GM12878 (cell line): Measurements from ENCODE around the gene NSMCE4A. TPM values are rescaled to one million over a fixed set of nuclear protein-coding genes. Genes with fewer than 3 reads are reported as not detected.

Source experiments
- ATAC-seq: fragments of 200-7000 bp; cut with Tn5 transposase; 3 replicates; pipeline ENCODE4 v1.9.1; 2020; ENCODE audit warnings: mild to moderate bottlenecking, moderate library complexity
- BruUV-seq: library from RNA; stranded (reverse); fragments of 400-500 nt; replicated peaks from 2 replicates; lab custom pipeline; 2021; lab: Mats Ljungman, UMichigan
- CTCF ChIA-PET: fragments of 300-600 bp; sonication (Branson Sonifier 250); formaldehyde crosslinking; extraction: SDS; loops from one replicate; lab custom pipeline; 2021; ENCODE audit warnings: inconsistent platforms; lab: Yijun Ruan, JAX
- POLR2A ChIA-PET: fragments of 350-600 bp; formaldehyde crosslinking; extraction: SDS; loops from one replicate; lab custom pipeline; 2021; ENCODE audit warnings: inconsistent platforms; lab: Charles Lee
- RAD21 ChIA-PET: fragments of 300-600 bp; sonication (Branson Sonifier 250); formaldehyde crosslinking; loops from one replicate; lab custom pipeline; 2023; ENCODE audit warnings: antibody characterized with exemption; ENCODE audit not compliant: unreplicated experiment; lab: Charles Lee
- SMC1A ChIA-PET: fragments of 300-600 bp; sonication (Branson Sonifier 250); formaldehyde crosslinking; loops from one replicate; lab custom pipeline; 2023; ENCODE audit not compliant: unreplicated experiment, uncharacterized antibody; lab: Charles Lee
- DNase-seq: peaks from one replicate; pipeline ENCODE4 v3.0.0-alpha.2; 2011; ENCODE audit warnings: low read depth, low spot score
- FAIRE-seq: peaks from 3 replicates; lab custom pipeline; 2011; peaks lifted over from hg19 to GRCh38; lab: Jason Lieb, UNC
- H2AFZ ChIP-seq: 2 replicates; pipeline ENCODE4 v1.6.0; 2011; ENCODE audit warnings: low read depth, low read length, control low read depth; ENCODE audit not compliant: control insufficient read depth
- H3K27ac ChIP-seq: 2 replicates; pipeline ENCODE4 v1.5.1; 2011; ENCODE audit warnings: control low read depth; ENCODE audit not compliant: control insufficient read depth, insufficient read depth
- H3K27me3 ChIP-seq, 2 experiments: replicated peaks in 1 of 2; 2 replicates each; pipeline versions ENCODE4 v1.6.0 to v1.6.1; 2011; ENCODE audit warnings: low read length in 1 of 2; ENCODE audit not compliant: control insufficient read depth in 2 of 2, insufficient read depth in 2 of 2
- H3K36me3 ChIP-seq, 2 experiments: 2 replicates each; pipeline ENCODE4 v1.5.1; 2011; ENCODE audit warnings: low read length in 1 of 2; ENCODE audit not compliant: control insufficient read depth in 2 of 2, insufficient read depth in 2 of 2
- H3K4me1 ChIP-seq: 2 replicates; pipeline ENCODE4 v1.6.1; 2011; ENCODE audit warnings: mild to moderate bottlenecking, low read length, moderate library complexity, mixed read lengths; ENCODE audit not compliant: control insufficient read depth, insufficient read depth
- H3K4me2 ChIP-seq: 2 replicates; pipeline ENCODE4 v1.6.0; 2011; ENCODE audit warnings: control low read depth; ENCODE audit not compliant: control insufficient read depth, insufficient read depth
- H3K4me3 ChIP-seq: fragments of 200-600 bp; sonication (generic); 2 replicates; pipeline ENCODE4 v1.5.1; 2016
- H3K79me2 ChIP-seq: 2 replicates; pipeline ENCODE4 v1.6.0; 2011; ENCODE audit warnings: low read length; ENCODE audit not compliant: control insufficient read depth, insufficient read depth
- H3K9ac ChIP-seq: 2 replicates; pipeline ENCODE4 v1.8.0; 2011; ENCODE audit warnings: low read length, control low read depth, mixed read lengths; ENCODE audit not compliant: control insufficient read depth, insufficient read depth
- H3K9me3 ChIP-seq: replicated peaks from 3 replicates; pipeline ENCODE4 v1.5.1; 2011; ENCODE audit warnings: mild to moderate bottlenecking, low read length; ENCODE audit not compliant: control insufficient read depth, insufficient read depth
- H4K20me1 ChIP-seq: 2 replicates; pipeline ENCODE4 v1.6.0; 2011; ENCODE audit not compliant: control insufficient read depth, insufficient read depth
- CUX1 ChIP-seq: IDR thresholded peaks from 2 replicates; pipeline ENCODE4 v1.6.1; 2012; ENCODE audit warnings: improper control_type of control experiment, low read depth, low read length; ENCODE audit not compliant: insufficient replicate concordance
- HDGF ChIP-seq: fragments of 450-650 bp; IDR thresholded peaks from 2 replicates; pipeline ENCODE4 v1.6.1; 2016; ENCODE audit warnings: antibody characterized with exemption
- NR2C2 ChIP-seq: IDR thresholded peaks from 2 replicates; pipeline ENCODE4 v1.6.1; 2011; ENCODE audit warnings: borderline replicate concordance, low read depth; ENCODE audit not compliant: control insufficient read depth, insufficient read length
- TBL1XR1 ChIP-seq: IDR thresholded peaks from 2 replicates; pipeline ENCODE4 v1.6.1; 2012; ENCODE audit warnings: low read depth, low read length, improper control_type of control experiment
- TCF12 ChIP-seq: IDR thresholded peaks from 2 replicates; pipeline ENCODE4 v1.6.1; 2011; ENCODE audit warnings: low read depth, mild to moderate bottlenecking, low read length
- ZNF384 ChIP-seq: IDR thresholded peaks from 2 replicates; pipeline ENCODE4 v1.6.1; 2012; ENCODE audit warnings: low read depth, mild to moderate bottlenecking, low read length, improper control_type of control experiment, borderline replicate concordance
- ZNF622 ChIP-seq: fragments of 450-650 bp; IDR thresholded peaks from 2 replicates; pipeline ENCODE4 v1.6.1; 2017; ENCODE audit warnings: mild to moderate bottlenecking, inconsistent platforms
- whole genome bisulfite sequencing: methylation state at CpG from one replicate; pipeline ENCODE4 v1.1.6; 2016; ENCODE audit warnings: low lambda C conversion rate; ENCODE audit not compliant: insufficient replicate concordance, insufficient coverage; ENCODE audit errors: missing lambda C conversion rate; 5-methylcytosine and 5-hydroxymethylcytosine counted together
- in situ Hi-C: fragments of 300-500 bp; cut with MboI; formaldehyde crosslinking; loops from 9 replicates; pipeline ENCODE4 v1.14.3; 2018; ENCODE audit warnings: mixed read lengths
- intact Hi-C: fragments of 100-400 bp; cut with micrococcal nuclease; formaldehyde crosslinking; loops from one replicate; pipeline ENCODE4 v1.14.2; 2022; ENCODE audit not compliant: unreplicated experiment
- polyA plus RNA-seq, 11 experiments: library from polyadenylated mRNA; depleted of rRNA in 4 of 11; unstranded in 6 of 11; stranded (reverse) in 5 of 11; fragments of >200 nt; fragmentation: Nextera tagmentation in 4 of 11; fragmentation: Illumina TruSeq in 1 of 11; extraction: Ambion mirVana in 4 of 11; extraction: Trizol in 1 of 11; gene quantifications; 1 replicate in 1 of 11; 2 replicates in 10 of 11; pipeline versions ENCODE4 v1.2.1 to v1.2.3, GENCODE V29; 2011 to 2016; ENCODE audit warnings: inconsistent platforms in 2 of 11, missing spikeins in 2 of 11, low read depth in 1 of 11
- total RNA-seq, 4 experiments: library from RNA; depleted of rRNA in 3 of 4; stranded (reverse); fragments of >200 nt in 3 of 4; fragmentation: Illumina TruSeq in 1 of 4; extraction: Trizol in 1 of 4; gene quantifications; 2 replicates each; pipeline versions ENCODE4 v1.2.1 to v1.2.3, GENCODE V29; 2013 to 2021
- TF ChIP-seq, protein P1 (sequence below): fragments of 450-650 bp; IDR thresholded peaks from 2 replicates; pipeline ENCODE4 v1.6.1; 2017; ENCODE audit warnings: mild to moderate bottlenecking, moderate library complexity
- TF ChIP-seq, protein P2 (sequence below): IDR thresholded peaks from 2 replicates; pipeline ENCODE4 v1.6.1; 2012; ENCODE audit warnings: low read depth, low read length, improper control_type of control experiment
- TF ChIP-seq, protein P3 (sequence below): IDR thresholded peaks from 2 replicates; pipeline ENCODE4 v1.6.1; 2012; ENCODE audit warnings: low read depth, low read length, improper control_type of control experiment

NSMCE4A gene
- total and polyA plus RNA-seq, 10 of the 15 experiments (the other 5 are each of a cell fraction or from before 2014, with no cell fraction given), result 14.2 to 105 (median 76.1) TPM

GRCh38 chr10:121914661-121915060 is 60.4 kb downstream of the NSMCE4A start:
- no peak for FAIRE-seq
- TF ChIP-seq CUX1 (no peak), ZNF384 (no peak), TBL1XR1 (no peak), TCF12 (no peak), HDGF (no peak), NR2C2 (no peak), ZNF622 (no peak)
- TF ChIP-seq, protein P1, sequence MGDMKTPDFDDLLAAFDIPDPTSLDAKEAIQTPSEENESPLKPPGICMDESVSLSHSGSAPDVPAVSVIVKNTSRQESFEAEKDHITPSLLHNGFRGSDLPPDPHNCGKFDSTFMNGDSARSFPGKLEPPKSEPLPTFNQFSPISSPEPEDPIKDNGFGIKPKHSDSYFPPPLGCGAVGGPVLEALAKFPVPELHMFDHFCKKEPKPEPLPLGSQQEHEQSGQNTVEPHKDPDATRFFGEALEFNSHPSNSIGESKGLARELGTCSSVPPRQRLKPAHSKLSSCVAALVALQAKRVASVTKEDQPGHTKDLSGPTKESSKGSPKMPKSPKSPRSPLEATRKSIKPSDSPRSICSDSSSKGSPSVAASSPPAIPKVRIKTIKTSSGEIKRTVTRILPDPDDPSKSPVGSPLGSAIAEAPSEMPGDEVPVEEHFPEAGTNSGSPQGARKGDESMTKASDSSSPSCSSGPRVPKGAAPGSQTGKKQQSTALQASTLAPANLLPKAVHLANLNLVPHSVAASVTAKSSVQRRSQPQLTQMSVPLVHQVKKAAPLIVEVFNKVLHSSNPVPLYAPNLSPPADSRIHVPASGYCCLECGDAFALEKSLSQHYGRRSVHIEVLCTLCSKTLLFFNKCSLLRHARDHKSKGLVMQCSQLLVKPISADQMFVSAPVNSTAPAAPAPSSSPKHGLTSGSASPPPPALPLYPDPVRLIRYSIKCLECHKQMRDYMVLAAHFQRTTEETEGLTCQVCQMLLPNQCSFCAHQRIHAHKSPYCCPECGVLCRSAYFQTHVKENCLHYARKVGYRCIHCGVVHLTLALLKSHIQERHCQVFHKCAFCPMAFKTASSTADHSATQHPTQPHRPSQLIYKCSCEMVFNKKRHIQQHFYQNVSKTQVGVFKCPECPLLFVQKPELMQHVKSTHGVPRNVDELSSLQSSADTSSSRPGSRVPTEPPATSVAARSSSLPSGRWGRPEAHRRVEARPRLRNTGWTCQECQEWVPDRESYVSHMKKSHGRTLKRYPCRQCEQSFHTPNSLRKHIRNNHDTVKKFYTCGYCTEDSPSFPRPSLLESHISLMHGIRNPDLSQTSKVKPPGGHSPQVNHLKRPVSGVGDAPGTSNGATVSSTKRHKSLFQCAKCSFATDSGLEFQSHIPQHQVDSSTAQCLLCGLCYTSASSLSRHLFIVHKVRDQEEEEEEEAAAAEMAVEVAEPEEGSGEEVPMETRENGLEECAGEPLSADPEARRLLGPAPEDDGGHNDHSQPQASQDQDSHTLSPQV, result no peak
- TF ChIP-seq, protein P2, sequence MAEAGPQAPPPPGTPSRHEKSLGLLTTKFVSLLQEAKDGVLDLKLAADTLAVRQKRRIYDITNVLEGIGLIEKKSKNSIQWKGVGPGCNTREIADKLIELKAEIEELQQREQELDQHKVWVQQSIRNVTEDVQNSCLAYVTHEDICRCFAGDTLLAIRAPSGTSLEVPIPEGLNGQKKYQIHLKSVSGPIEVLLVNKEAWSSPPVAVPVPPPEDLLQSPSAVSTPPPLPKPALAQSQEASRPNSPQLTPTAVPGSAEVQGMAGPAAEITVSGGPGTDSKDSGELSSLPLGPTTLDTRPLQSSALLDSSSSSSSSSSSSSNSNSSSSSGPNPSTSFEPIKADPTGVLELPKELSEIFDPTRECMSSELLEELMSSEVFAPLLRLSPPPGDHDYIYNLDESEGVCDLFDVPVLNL, result no peak
- TF ChIP-seq, protein P3, sequence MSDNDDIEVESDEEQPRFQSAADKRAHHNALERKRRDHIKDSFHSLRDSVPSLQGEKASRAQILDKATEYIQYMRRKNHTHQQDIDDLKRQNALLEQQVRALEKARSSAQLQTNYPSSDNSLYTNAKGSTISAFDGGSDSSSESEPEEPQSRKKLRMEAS, result no peak

More at GRCh38 chr10:121914661-121915060, 60.4 kb downstream of the NSMCE4A start:
- WGBS, result over 99% methylated on average over 6 of the region's 6 CpGs
- BruUV-seq, result no TSS peak
- H3K9me3 ChIP-seq, result no peaks in the 10 kb centered on the region; the same call in 2 of the 3 replicates
- in situ Hi-C loops (no loop called here), intact Hi-C loops (no loop called here)
- no peak overlapping the region for H3K4me2 ChIP-seq
- ChIA-PET RAD21 (no interaction called here), CTCF (interaction anchor here (0.9 kb wide), 1 partner anchor 14 kb away, joined by 4 read pairs; no protein-coding TSS in a partner anchor), POLR2A (no interaction called here), SMC1A (no interaction called here)
- H3K27ac ChIP-seq, result no peak overlapping the region
- no peaks in the 10 kb centered on the region for H3K27me3 ChIP-seq
- no peak overlapping the region for H2AFZ ChIP-seq
- no peak overlapping the region for H3K4me3 ChIP-seq
- ATAC-seq (no peak), DNase-seq (no peak)
- peaks cover 0 to 1% of the 10 kb centered on the region in 2 experiments; a peak in 1 of 4 replicates for H3K36me3 ChIP-seq
- H3K9ac ChIP-seq, result no peak overlapping the region
- H3K4me1 ChIP-seq, result 0 out of 2 replicates have a peak, but pooled peaks cover 2% of the 10 kb centered on the region
- no peaks in the 10 kb centered on the region for H4K20me1 ChIP-seq
- H3K79me2 ChIP-seq, result no peaks in the 10 kb centered on the region; the same call in 1 of the 2 replicates
